ENCODE measurements around the gene DNAH6. TPM values are rescaled to one million over a fixed set of nuclear protein-coding genes. Genes with fewer than 3 reads are reported as not detected.
"Not testable (repeated sequence)": the region's sequence is repeated elsewhere in the genome, so short reads cannot be mapped to it uniquely, and the experiment has no call there.

DNAH6 gene
- total RNA-seq, 1 donor from 2014 or later, result 6.3 TPM

DNA sequence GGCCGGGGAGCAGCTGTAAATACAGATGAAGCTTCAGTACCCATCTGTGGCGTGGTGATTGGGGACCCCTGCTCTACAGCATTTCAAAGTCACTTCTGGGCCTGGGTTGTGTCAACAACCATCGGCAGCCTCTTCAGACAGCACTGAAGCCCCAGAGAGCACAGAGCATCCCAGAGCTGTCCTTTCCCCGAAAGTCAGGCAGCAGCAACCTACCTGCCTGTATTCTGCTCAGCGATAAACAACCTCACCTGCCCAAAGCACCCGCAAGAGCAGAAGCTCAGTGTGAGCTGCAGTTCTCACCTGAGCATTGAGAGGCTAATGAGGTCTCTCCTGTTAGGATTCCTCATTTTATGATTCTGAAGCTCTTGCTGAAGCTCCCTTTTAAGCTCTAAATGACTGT lies 345.2 kb downstream of the DNAH6 start:
- no peak overlapping the region for H3K27ac ChIP-seq
- H3K36me3 ChIP-seq, result no peaks in the 10 kb centered on the region
- no peaks in the 10 kb centered on the region for H3K9me3 ChIP-seq
- DNase-seq (no peak), ATAC-seq (no peak)
- no peaks in the 10 kb centered on the region for H3K4me1 ChIP-seq
- intact Hi-C loops (cut with DNase I), result no loop called here
- TF ChIP-seq, protein P1, sequence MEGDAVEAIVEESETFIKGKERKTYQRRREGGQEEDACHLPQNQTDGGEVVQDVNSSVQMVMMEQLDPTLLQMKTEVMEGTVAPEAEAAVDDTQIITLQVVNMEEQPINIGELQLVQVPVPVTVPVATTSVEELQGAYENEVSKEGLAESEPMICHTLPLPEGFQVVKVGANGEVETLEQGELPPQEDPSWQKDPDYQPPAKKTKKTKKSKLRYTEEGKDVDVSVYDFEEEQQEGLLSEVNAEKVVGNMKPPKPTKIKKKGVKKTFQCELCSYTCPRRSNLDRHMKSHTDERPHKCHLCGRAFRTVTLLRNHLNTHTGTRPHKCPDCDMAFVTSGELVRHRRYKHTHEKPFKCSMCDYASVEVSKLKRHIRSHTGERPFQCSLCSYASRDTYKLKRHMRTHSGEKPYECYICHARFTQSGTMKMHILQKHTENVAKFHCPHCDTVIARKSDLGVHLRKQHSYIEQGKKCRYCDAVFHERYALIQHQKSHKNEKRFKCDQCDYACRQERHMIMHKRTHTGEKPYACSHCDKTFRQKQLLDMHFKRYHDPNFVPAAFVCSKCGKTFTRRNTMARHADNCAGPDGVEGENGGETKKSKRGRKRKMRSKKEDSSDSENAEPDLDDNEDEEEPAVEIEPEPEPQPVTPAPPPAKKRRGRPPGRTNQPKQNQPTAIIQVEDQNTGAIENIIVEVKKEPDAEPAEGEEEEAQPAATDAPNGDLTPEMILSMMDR (IDR thresholded peaks at IDR 0.05), result no peak
- no peaks in the 10 kb centered on the region for H3K27me3 ChIP-seq (ENCODE audit: low read depth)
- no peak overlapping the region for H3K4me3 ChIP-seq

DNA sequence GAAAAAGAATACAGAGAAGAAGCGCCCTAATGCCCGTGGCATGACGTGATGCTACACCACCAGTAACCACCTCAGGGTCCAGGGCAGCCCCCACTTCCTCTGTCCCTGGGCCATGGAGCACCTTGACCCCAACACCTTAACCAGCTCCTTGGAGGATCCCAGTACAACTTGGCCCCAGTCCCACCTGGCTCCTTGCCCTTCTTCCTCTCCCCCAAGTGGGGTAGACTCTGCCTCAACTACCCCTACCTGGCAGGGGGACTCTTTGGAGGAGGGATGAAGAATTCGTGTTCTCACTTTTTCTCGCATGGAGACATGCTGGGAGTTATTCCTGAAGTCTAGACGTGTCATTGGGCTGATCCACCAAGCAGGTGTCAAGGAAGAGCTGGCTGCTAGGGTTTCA lies 345.7 kb downstream of the DNAH6 start:
- Histone ChIP-seq H3K27ac (no peak overlapping the region), H3K4me1 (no peaks in the 10 kb centered on the region), H3K9me3 (no peaks in the 10 kb centered on the region), H3K27me3 (ENCODE audit: low read depth) (no peaks in the 10 kb centered on the region), H3K4me3 (no peak overlapping the region), H3K36me3 (no peaks in the 10 kb centered on the region)
- ATAC-seq (no peak), DNase-seq (no peak)
- TF ChIP-seq, protein P1 (IDR thresholded peaks at IDR 0.05), result no peak
- intact Hi-C loops (cut with DNase I), result no loop called here

DNA sequence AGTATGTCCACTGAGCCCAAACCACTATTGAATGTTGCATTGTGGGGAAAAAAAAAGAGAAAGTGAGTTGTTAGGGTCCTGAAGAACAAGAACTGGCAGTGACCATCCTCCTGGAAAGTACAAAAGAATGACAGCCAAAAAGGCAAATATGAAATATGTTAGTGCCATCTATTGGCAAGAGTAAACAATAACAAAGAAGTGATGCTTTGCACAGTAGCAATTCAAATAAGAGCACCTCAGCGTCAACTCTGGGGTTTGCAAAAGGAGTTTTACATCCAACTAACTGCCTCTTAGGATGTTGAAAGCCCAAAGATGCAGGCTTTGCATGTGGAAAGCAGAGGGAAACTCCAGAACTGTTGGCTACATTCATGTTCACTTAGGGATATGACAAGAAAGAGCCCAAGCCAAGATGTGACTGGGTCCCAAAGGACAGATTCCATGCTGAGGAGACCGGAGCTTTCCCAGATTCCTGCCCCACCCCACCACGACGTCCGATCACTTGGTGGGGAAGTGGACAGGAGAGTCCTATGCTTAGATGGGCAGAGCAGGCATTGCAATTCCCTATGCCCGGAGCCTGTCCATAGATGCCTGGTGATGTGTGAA lies 349.0 kb downstream of the DNAH6 start:
- Histone ChIP-seq H3K27me3 (ENCODE audit: low read depth) (no peaks in the 10 kb centered on the region), H3K4me3 (no peak overlapping the region), H3K27ac (no peak overlapping the region), H3K4me1 (no peaks in the 10 kb centered on the region), H3K36me3 (no peaks in the 10 kb centered on the region), H3K9me3 (no peaks in the 10 kb centered on the region)
- intact Hi-C loops (cut with DNase I), result no loop called here
- peak in 1 of 2 donors; percentile 57 for ATAC-seq
- no peak for DNase-seq
- TF ChIP-seq, protein P1 (IDR thresholded peaks at IDR 0.05), result peak; percentile 40

DNA sequence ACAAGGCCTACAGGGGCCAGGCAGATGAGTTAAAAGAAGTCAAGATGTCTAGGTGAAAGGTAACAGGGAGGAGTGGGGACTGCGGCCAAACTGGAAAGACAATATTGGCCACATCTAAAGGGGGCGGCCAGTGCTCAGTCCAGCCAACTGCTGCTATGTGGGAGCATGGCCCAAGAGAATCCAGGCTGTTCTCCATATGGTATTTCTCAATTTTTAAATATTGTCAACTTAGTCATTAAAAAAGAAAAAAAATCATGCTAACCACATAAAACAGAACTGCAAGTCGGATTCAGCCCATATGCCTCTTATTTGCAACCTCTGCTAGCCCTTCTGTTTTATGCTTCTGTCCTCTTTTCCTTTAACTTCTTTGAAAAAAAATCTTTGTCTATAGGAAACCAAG lies 349.8 kb downstream of the DNAH6 start:
- H3K4me3 ChIP-seq, result no peak overlapping the region
- H3K27ac ChIP-seq, result no peak overlapping the region
- no peaks in the 10 kb centered on the region for H3K4me1 ChIP-seq
- H3K27me3 ChIP-seq (ENCODE audit: low read depth), result no peaks in the 10 kb centered on the region
- no peaks in the 10 kb centered on the region for H3K36me3 ChIP-seq
- TF ChIP-seq, protein P1 (IDR thresholded peaks at IDR 0.05), result no peak
- DNase-seq (no peak), ATAC-seq (no peak)
- intact Hi-C loops (cut with DNase I), result no loop called here
- H3K9me3 ChIP-seq, result no peaks in the 10 kb centered on the region

DNA sequence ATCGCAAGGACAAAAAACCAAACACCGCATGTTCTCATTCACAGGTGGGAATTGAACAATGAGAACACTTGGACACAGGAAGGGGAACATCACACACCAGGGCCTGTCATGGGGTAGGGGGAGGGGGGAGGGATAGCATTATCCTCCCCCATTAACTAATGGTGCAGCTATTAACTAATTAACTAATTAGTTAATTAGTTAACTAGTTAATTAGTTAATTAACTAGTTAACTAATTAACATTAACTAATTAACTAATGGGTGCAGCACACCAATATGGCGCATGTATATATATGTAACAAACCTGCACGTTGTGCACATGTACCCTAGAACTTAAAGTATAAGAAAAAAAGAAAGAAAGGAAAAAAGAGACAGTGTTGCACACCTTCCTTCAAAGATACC lies 352.0 kb downstream of the DNAH6 start:
- H3K4me3 ChIP-seq; ATAC-seq; H3K4me1 ChIP-seq; H3K27ac ChIP-seq; H3K9me3 ChIP-seq; intact Hi-C loops (cut with DNase I); H3K36me3 ChIP-seq; DNase-seq; H3K27me3 ChIP-seq (ENCODE audit: low read depth): not testable (repeated sequence)

Other genes starting within 250 kb of the DNAH6 start
- gene SUCLG1, start 57.2 kb upstream of the DNAH6 start, total RNA-seq, result 58.9 TPM

Measured in lower lobe of right lung (tissue), 2 donors.